Breast epithelium (tissue), 4 donors: ENCODE results near the gene WDR74. TPM values are rescaled to one million over a fixed set of nuclear protein-coding genes. Genes with fewer than 3 reads are reported as not detected.
A peak's percentile ranks its signal among the peaks of the same experiment; 100 is the strongest.
"Not testable (repeated sequence)": the region's sequence is repeated elsewhere in the genome, so short reads cannot be mapped to it uniquely, and the experiment has no call there.

Source experiments
- DNase-seq, 2 donors: peaks; one replicate each; pipeline ENCODE4 v3.0.0-alpha.2; 2019; ENCODE audit warnings: low spot score in 2 of 2
- H3K27ac ChIP-seq, 2 donors: fragments of 200-600 bp; sonication (generic) in 1 of 2; one replicate each; pipeline ENCODE4 v1.5.1; 2016 to 2019; ENCODE audit warnings: mild to moderate bottlenecking in 1 of 2
- H3K27me3 ChIP-seq, 2 donors: fragments of 200-600 bp; sonication (generic) in 1 of 2; one replicate each; pipeline versions ENCODE4 v1.5.1 to v1.6.0; 2017 to 2019; ENCODE audit warnings: control low read depth in 1 of 2, mild to moderate bottlenecking in 1 of 2
- H3K36me3 ChIP-seq: fragments of 200-600 bp; one replicate; pipeline ENCODE4 v1.5.1; 2019
- H3K4me1 ChIP-seq, 2 donors: fragments of 200-600 bp; sonication (generic); one replicate each; pipeline ENCODE4 v1.5.1; 2016 to 2019; ENCODE audit warnings: control low read depth in 1 of 2
- H3K4me3 ChIP-seq, 3 donors: fragments of 200-600 bp; sonication (generic); 1 replicate in 2 of 3; 2 replicates in 1 of 3; pipeline ENCODE4 v1.5.1; 2016 to 2019; ENCODE audit warnings: mild to moderate bottlenecking in 3 of 3, moderate library complexity in 2 of 3
- H3K9me3 ChIP-seq, 2 donors: fragments of 200-600 bp; sonication (generic) in 1 of 2; one replicate each; pipeline ENCODE4 v1.5.1; 2016 to 2019; ENCODE audit warnings: control low read depth in 1 of 2
- POLR2A ChIP-seq: fragments of 450-650 bp; IDR thresholded peaks from one replicate; pipeline ENCODE4 v1.6.1; 2016; ENCODE audit warnings: antibody characterized with exemption, mild to moderate bottlenecking, moderate library complexity
- POLR2AphosphoS5 ChIP-seq, 3 donors: sonication (generic); formaldehyde crosslinking; IDR thresholded peaks; one replicate each; pipeline ENCODE4 v1.6.1; 2017; ENCODE audit warnings: antibody characterized with exemption in 3 of 3
- intact Hi-C: fragments of 100-400 bp; cut with DNase I; formaldehyde crosslinking; loops from one replicate; pipeline ENCODE4 v1.15.1; 2023; ENCODE audit warnings: low total_unique reads
- total RNA-seq, 3 donors: library from RNA; depleted of rRNA; stranded (reverse); fragments of >200 nt; gene quantifications; one replicate each; pipeline ENCODE4 v1.1.0, GENCODE V29; 2016
- TF ChIP-seq, protein P1 (sequence below), 3 donors: fragments of 450-650 bp; IDR thresholded peaks; one replicate each; pipeline ENCODE4 v1.5.1; 2016 to 2017; ENCODE audit warnings: antibody characterized with exemption in 3 of 3, mild to moderate bottlenecking in 3 of 3, moderate library complexity in 3 of 3

The WDR74 gene
- total RNA-seq, 3 donors from 2014 or later = 46.6 to 62.6 (median 48.7) TPM

DNA sequence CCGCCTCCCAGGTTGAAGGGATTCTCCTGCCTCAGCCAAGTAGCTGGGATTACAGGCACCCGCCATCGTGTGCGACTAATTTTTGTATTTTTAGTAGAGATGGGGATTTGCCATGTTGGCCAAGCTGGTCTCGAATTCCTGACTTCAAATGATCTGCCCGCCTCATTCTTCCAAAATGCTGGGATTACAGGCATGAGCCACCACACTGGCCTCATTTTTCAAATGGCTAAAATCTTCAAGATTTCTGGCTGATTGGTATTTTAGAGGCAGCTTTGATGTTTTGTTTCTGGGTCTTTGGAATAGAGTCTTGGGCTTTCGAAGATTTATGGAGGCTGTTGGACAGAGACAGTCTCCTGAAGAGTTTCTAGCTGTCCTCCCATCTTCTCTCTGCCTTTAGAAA lies 35.5 kb upstream of the WDR74 start:
- no peak for TF ChIP-seq POLR2A
- no peak for TF ChIP-seq POLR2AphosphoS5 (IDR thresholded peaks at IDR 0.05)
- no peak for DNase-seq
- Histone ChIP-seq H3K36me3 (no peaks in the 10 kb centered on the region), H3K27me3 (no peaks in the 10 kb centered on the region), H3K4me3 (no peak overlapping the region), H3K27ac (no peak overlapping the region), H3K4me1 (peaks cover 0 to 12% of the 10 kb centered on the region in 2 donors), H3K9me3 (no peaks in the 10 kb centered on the region)
- intact Hi-C loops = loop anchor here (10.0 kb wide), 1 partner anchor 480 kb away; no protein-coding TSS in a partner anchor

GRCh38 chr11:62865635-62866034 lies 26.2 kb upstream of the WDR74 start:
- Histone ChIP-seq H3K4me1 (no peaks in the 10 kb centered on the region), H3K36me3 (no peaks in the 10 kb centered on the region), H3K9me3 (no peaks in the 10 kb centered on the region), H3K27me3 (no peaks in the 10 kb centered on the region), H3K27ac (no peak overlapping the region), H3K4me3 (no peak overlapping the region)
- TF ChIP-seq, protein P1, sequence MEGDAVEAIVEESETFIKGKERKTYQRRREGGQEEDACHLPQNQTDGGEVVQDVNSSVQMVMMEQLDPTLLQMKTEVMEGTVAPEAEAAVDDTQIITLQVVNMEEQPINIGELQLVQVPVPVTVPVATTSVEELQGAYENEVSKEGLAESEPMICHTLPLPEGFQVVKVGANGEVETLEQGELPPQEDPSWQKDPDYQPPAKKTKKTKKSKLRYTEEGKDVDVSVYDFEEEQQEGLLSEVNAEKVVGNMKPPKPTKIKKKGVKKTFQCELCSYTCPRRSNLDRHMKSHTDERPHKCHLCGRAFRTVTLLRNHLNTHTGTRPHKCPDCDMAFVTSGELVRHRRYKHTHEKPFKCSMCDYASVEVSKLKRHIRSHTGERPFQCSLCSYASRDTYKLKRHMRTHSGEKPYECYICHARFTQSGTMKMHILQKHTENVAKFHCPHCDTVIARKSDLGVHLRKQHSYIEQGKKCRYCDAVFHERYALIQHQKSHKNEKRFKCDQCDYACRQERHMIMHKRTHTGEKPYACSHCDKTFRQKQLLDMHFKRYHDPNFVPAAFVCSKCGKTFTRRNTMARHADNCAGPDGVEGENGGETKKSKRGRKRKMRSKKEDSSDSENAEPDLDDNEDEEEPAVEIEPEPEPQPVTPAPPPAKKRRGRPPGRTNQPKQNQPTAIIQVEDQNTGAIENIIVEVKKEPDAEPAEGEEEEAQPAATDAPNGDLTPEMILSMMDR (IDR thresholded peaks at IDR 0.05) = no peak
- TF ChIP-seq POLR2AphosphoS5 (IDR thresholded peaks at IDR 0.05) (no peak), POLR2A (no peak)
- intact Hi-C loops = loop anchor here (10.0 kb wide), 1 partner anchor 81 kb away; the partner anchor contains the start of gene TMEM179B
- no peak for DNase-seq

DNA sequence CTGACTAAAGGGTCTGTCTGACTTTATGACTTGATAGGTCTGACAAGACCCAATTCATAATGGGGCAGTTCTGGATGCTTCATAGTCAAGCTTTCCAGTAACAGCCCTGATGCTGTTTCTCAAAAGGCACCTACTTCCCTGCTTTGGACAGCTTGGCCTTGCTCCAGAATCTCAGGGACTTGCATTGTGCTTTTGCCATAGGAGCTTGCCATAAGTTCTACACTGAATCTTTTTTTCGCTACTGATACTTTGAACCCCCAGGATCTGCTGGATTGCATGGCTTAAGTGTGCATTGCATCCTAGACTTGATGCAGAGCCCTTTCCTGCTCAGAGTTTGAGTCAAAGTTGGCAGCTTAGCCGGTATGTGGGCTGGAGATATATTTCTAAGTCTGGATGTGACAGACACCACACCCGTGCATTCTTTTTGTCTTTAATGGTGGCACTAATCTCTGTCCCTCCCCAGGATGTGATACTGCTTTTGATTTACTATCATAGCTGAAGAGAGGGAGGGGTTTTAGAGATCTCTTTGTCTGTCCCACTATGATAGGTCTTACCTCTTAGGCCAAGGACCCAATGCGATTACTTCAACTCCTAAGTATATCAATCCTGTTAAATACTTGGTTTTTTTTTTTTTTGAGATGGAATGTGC lies 24.4 kb upstream of the WDR74 start:
- Histone ChIP-seq H3K27me3 (no peaks in the 10 kb centered on the region), H3K27ac (peak overlapping the region in 1 of 2 donors; percentile 21), H3K9me3 (no peaks in the 10 kb centered on the region), H3K4me1 (no peaks in the 10 kb centered on the region), H3K4me3 (no peak overlapping the region), H3K36me3 (no peaks in the 10 kb centered on the region)
- TF ChIP-seq, protein P1 (IDR thresholded peaks at IDR 0.05) = no peak
- TF ChIP-seq POLR2AphosphoS5 (IDR thresholded peaks at IDR 0.05) (no peak), POLR2A (no peak)
- intact Hi-C loops = loop anchor here (10.0 kb wide), 1 partner anchor 79 kb away; the partner anchor contains the start of gene TMEM179B
- DNase-seq = no peak

DNA sequence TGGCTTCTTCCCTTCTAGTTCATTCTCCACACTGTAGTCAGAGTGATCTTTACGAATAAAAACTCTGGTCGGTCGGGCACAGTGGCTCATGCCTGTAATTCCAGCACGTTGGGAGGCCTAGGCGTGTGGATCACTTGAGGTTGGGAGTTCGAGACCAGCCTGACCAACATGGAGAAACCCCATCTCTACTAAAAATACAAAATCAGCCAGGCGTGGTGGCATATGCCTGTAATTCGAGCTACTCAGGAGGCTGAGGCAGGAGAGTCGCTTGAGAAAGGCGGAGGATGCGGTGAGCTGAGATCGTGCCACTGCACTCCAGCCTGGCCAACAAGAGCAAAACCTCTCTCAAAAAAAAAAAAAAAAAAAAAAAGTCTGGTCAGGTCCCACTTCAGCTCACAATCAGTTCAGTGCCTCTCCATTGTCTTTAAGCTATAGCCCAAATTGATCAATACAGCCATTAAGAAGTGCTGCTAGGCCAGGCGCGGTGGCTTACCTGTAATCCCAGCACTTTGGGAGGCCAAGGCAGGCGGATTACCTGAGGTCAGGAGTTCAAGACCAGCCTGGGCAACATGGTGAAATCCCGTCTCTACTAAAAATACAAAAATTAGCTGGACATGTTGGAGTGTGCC lies 22.3 kb upstream of the WDR74 start:
- DNase-seq, H3K27ac ChIP-seq, H3K4me1 ChIP-seq, H3K36me3 ChIP-seq, H3K9me3 ChIP-seq, H3K27me3 ChIP-seq, H3K4me3 ChIP-seq: not testable (repeated sequence)
- intact Hi-C loops = loop anchor here (10.0 kb wide), 1 partner anchor 77 kb away; the partner anchor contains the start of gene TMEM179B

DNA sequence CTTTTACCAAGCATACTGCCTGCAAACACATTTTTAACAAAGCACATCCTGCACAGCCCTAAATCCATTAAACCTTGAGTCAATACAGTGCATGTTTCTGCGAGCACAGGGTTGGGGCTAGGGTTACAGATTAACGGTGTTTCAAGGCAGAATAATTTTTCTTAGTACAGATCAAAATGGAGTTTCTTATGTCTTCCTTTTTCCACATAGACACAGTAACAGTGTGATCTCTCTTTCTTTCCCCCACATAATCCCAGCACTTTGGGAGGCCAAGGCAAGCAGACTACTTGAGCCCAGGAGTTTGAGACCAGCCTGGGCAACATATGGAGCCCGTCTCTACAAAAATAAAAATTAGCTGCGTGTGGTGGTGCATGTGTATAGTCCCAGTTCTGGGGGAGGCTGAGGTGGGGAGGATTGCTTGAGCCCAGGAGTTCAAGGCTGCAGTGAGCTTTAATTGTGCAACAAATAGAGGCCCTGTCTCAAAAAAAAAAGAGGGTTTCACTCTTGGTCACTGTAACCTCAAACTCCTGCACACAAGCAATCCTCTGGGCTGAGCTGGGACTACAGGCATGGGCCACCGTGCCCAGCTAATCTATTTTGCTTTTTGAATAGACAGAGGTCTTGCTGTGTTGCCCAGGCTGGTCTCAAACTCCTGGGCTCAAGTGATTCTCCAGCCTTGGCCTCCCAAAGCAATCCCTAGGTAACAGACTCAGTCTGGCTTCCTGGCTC lies 21.6 kb upstream of the WDR74 start:
- intact Hi-C loops = loop anchor here (10.0 kb wide), 1 partner anchor 76 kb away; the partner anchor contains the start of gene TMEM179B
- TF ChIP-seq, protein P1 (IDR thresholded peaks at IDR 0.05) = no peak
- TF ChIP-seq POLR2AphosphoS5 (IDR thresholded peaks at IDR 0.05) (no peak), POLR2A (no peak)
- no peak for DNase-seq
- no peaks in the 10 kb centered on the region for H3K36me3 ChIP-seq
- no peaks in the 10 kb centered on the region for H3K27me3 ChIP-seq
- no peaks in the 10 kb centered on the region for H3K9me3 ChIP-seq
- H3K4me3 ChIP-seq = no peak overlapping the region
- no peak overlapping the region for H3K27ac ChIP-seq
- no peaks in the 10 kb centered on the region for H3K4me1 ChIP-seq

DNA sequence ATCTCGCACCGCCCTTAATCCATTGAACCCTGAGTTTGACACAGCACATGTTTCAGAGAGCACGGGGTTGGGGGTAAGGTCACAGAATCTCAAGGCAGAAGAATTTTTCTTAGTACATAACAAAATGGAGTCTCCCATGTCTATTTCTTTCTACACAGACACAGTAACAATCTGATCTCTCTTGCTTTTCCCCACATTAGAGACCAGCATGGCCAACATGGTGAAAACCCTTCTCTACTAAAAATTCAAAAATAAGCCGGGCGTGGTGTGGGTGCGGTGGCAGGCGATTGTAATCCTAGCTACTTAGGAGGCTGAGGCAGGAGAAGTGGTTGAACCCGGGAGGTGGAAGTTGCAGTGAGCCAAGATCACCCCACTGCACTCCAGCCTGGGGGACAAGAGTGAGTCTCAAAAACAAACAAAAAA lies 19.9 kb upstream of the WDR74 start:
- intact Hi-C loops, H3K36me3 ChIP-seq, H3K9me3 ChIP-seq, DNase-seq, H3K27me3 ChIP-seq, H3K4me3 ChIP-seq, H3K4me1 ChIP-seq: not testable (repeated sequence)
- H3K27ac ChIP-seq = peak overlapping the region in 1 of 2 donors; percentile 32
